ENCODE data around the gene RNU1-4.
"Not testable (repeated sequence)": the region's sequence is repeated elsewhere in the genome, so short reads cannot be mapped to it uniquely, and the experiment has no call there.

RNU1-4 gene

DNA sequence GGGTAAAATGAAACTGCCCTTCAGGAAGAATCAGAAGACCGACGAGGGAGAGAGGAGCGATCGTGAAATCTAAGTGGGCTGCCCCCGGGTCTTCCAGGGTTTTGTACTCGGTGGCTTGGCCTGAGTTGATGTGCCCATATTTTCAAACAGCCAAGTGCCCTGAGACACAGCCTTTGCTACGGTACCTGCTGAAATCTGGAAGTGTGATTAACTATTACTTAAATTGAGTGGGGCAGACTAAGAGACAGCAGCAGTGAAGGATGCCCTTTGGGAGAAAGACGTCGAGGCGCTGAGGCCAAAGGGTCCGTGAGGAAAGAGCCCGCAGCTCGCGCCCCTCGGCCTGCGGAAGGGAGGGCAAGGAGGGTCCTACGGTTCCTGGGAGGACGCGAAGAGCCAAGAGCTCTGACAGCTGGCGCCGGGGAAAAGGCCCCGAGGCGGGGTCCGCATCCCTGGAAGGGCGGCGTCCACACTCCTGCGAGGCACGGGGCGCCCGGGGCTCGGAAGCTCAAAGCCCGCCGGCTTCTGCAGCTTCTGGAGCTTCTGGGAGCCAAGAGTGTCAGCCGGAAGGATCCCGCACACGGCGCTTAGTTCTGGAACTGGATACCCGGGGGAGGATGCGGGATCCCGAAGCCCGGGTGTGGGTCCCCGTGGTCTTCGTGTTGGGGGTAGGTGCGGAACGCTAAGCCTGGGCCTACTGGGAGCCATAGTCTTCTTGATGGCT, 15.4 kb upstream of the RNU1-4 start:
- Histone ChIP-seq H3K4me3 (ENCODE audit: low read depth, low read length) (no peak overlapping the region), H3K23ac (ENCODE audit: low read length) (no peak overlapping the region), H4K8ac (ENCODE audit: low read depth, low read length) (peak overlapping the region; percentile 30), H2BK5ac (ENCODE audit: low read depth, low read length, poor library complexity) (peak overlapping the region; percentile 38), H3K4me1 (ENCODE audit: control insufficient read depth in 1 of 2, insufficient read depth in 2 of 2, low read length in 2 of 2) (peaks cover 7 to 12% of the 10 kb centered on the region in 2 experiments), H2AFZ (ENCODE audit: insufficient read depth, low read length, poor library complexity) (no peak overlapping the region), H2BK12ac (ENCODE audit: low read length) (peak overlapping the region; percentile 98), H4K12ac (ENCODE audit: low read depth, low read length) (peak overlapping the region; percentile 10), H3K4ac (ENCODE audit: low read depth, low read length) (peak overlapping the region; percentile 53), H3K79me2 (ENCODE audit: control insufficient read depth, insufficient read depth, low read length, poor library complexity) (no peaks in the 10 kb centered on the region), H3K4me2 (ENCODE audit: low read length) (no peak overlapping the region), H3K27ac (ENCODE audit: low read depth, low read length) (peak overlapping the region; percentile 37), H3K27me3 (ENCODE audit: insufficient read depth, low read length) (no peaks in the 10 kb centered on the region), H2AK5ac (ENCODE audit: low read length) (peak overlapping the region; percentile 87), H3K14ac (ENCODE audit: low read length) (peak overlapping the region; percentile 82), H3K9me3 (ENCODE audit: insufficient read depth, low read depth, low read length) (peaks cover 9% of the 10 kb centered on the region), H3K9ac (ENCODE audit: low read length) (no peak overlapping the region), H2BK120ac (ENCODE audit: insufficient read depth, low read length, poor library complexity) (peak overlapping the region; percentile 91), H3K18ac (ENCODE audit: low read length) (peak overlapping the region; percentile 55), H3K36me3 (ENCODE audit: control insufficient read depth in 1 of 2, insufficient read depth in 2 of 2, low read length in 2 of 2) (no peaks in the 10 kb centered on the region), H4K91ac (ENCODE audit: low read depth, low read length) (peak overlapping the region; percentile 63), H3K79me1 (ENCODE audit: low read length) (peaks cover 10% of the 10 kb centered on the region)
- no CpG with 5 or more reads among the region's 45 CpGs for WGBS (ENCODE audit: extremely low coverage, insufficient coverage, insufficient read length)
- peak in 1 of 2 donors; percentile 21 for DNase-seq

DNA sequence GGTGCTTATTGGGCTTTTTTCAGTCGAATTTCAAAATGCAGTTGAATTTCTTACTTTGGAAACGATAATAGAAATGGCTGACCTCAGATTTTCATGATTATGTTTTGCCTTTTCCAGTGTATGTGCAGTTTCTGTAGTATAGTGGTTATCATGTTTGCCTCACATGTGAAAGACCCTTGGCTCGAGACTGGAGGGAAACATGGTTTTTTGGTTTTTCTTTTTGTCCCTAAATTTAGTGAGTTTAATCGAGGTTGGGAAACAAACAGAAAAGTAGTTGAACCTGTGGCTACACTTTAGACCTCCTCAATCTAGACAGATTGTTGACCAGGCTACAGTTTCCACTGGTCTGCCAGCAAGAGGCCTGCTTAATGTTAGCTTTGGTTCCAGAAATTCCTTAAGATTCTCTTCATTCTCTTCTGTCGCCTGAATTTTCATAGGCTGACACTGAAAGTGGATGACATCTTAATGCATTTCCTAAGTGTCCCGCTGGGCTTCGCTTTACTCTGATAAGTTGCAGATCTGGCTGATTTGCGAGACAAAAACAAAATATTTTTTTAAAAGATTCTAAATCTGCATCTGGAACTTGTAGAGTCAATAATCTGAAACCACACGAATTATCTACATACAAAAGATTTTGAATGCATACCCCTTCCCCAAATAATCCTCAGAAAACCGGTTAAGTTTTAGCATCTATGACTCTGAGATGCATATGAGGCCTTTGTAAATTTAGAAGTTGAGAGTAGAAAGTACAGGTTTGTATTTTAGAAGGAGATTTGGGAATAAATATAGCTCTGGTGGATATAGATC, 14.7 kb upstream of the RNU1-4 start:
- H2BK12ac ChIP-seq (ENCODE audit: low read length): peak overlapping the region; percentile 98
- H3K4me2 ChIP-seq (ENCODE audit: low read length); H3K4me1 ChIP-seq (ENCODE audit: control insufficient read depth in 1 of 2, insufficient read depth in 2 of 2, low read length in 2 of 2); H3K79me2 ChIP-seq (ENCODE audit: control insufficient read depth, insufficient read depth, low read length, poor library complexity); H3K9me3 ChIP-seq (ENCODE audit: insufficient read depth, low read depth, low read length); H2AK5ac ChIP-seq (ENCODE audit: low read length); H3K27me3 ChIP-seq (ENCODE audit: insufficient read depth, low read length); H3K36me3 ChIP-seq (ENCODE audit: control insufficient read depth in 1 of 2, insufficient read depth in 2 of 2, low read length in 2 of 2); H3K4me3 ChIP-seq (ENCODE audit: low read depth, low read length); H3K23ac ChIP-seq (ENCODE audit: low read length); H3K9ac ChIP-seq (ENCODE audit: low read length); H2AFZ ChIP-seq (ENCODE audit: insufficient read depth, low read length, poor library complexity): not testable (repeated sequence)
- H4K8ac ChIP-seq (ENCODE audit: low read depth, low read length): peak overlapping the region; percentile 30
- no CpG with 5 or more reads among the region's 10 CpGs for WGBS (ENCODE audit: extremely low coverage, insufficient coverage, insufficient read length)
- peak overlapping the region; percentile 53 for H3K4ac ChIP-seq (ENCODE audit: low read depth, low read length)
- H4K12ac ChIP-seq (ENCODE audit: low read depth, low read length): peak overlapping the region; percentile 10
- peak overlapping the region; percentile 55 for H3K18ac ChIP-seq (ENCODE audit: low read length)
- peak overlapping the region; percentile 63 for H4K91ac ChIP-seq (ENCODE audit: low read depth, low read length)
- peak in 1 of 2 donors; percentile 15 for DNase-seq
- peak overlapping the region; percentile 91 for H2BK120ac ChIP-seq (ENCODE audit: insufficient read depth, low read length, poor library complexity)
- H2BK5ac ChIP-seq (ENCODE audit: low read depth, low read length, poor library complexity): peak overlapping the region; percentile 38
- H3K27ac ChIP-seq (ENCODE audit: low read depth, low read length): peak overlapping the region; percentile 37
- H3K14ac ChIP-seq (ENCODE audit: low read length): peak overlapping the region; percentile 82
- peaks cover 10% of the 10 kb centered on the region for H3K79me1 ChIP-seq (ENCODE audit: low read length)

DNA sequence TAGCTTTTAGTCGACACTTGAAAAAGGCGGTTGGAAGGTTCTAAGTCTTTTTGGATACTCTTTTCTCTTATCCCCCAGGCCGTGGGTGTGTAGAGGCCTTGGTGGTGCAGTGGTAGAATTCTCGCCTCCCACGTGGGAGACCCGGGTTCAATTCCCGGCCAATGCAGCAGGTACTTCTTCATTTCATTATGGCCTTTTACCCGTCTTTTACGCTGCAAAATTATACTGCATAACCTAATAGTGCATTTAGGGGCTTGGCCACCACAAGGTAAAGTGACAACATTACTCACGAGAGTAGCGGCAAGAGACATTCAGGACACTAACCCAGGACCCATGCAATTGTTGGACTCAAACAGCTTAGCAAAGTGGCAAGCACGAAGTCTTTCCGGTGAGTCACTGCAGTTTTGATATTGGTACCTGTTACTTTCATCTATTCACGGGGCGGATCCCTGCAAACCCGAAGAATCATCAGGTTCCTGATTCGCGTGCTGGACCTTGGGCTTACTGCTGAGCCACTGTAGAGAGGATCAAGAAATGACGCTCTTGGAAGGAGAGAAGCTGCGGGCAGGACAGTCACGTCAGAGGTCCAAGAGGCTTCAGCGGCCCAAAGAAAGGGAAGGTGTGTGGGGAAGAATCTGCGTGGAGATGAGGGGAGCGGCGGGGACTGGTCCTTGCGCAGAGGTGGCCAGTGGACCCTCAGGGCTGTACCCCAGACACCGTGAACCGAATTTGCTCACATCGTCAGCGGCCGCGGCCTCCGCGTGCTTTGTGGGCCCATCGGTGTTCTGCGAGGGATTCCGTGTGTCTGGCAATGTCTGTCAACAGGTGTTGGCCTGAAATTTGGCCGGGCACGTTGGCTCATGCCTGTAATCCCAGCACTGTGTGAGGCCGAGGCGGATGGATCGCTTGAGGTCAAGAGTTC, 12.9 kb upstream of the RNU1-4 start:
- H4K8ac ChIP-seq (ENCODE audit: low read depth, low read length): no peak overlapping the region
- H3K27me3 ChIP-seq (ENCODE audit: insufficient read depth, low read length): no peaks in the 10 kb centered on the region
- H3K4me1 ChIP-seq (ENCODE audit: control insufficient read depth in 1 of 2, insufficient read depth in 2 of 2, low read length in 2 of 2): peaks cover 5 to 7% of the 10 kb centered on the region in 2 experiments
- H3K4me2 ChIP-seq (ENCODE audit: low read length): no peak overlapping the region
- H2BK5ac ChIP-seq (ENCODE audit: low read depth, low read length, poor library complexity): no peak overlapping the region
- H3K4ac ChIP-seq (ENCODE audit: low read depth, low read length): no peak overlapping the region
- H3K14ac ChIP-seq (ENCODE audit: low read length): peak overlapping the region; percentile 1
- H2AFZ ChIP-seq (ENCODE audit: insufficient read depth, low read length, poor library complexity): no peak overlapping the region
- H2BK12ac ChIP-seq (ENCODE audit: low read length): peak overlapping the region; percentile 11
- H3K9ac ChIP-seq (ENCODE audit: low read length): no peak overlapping the region
- H3K18ac ChIP-seq (ENCODE audit: low read length): no peak overlapping the region
- H4K12ac ChIP-seq (ENCODE audit: low read depth, low read length): no peak overlapping the region
- peak; percentile 23 to 72 for DNase-seq
- H3K79me2 ChIP-seq (ENCODE audit: control insufficient read depth, insufficient read depth, low read length, poor library complexity): no peaks in the 10 kb centered on the region
- no peak overlapping the region for H3K27ac ChIP-seq (ENCODE audit: low read depth, low read length)
- no peak overlapping the region for H2BK120ac ChIP-seq (ENCODE audit: insufficient read depth, low read length, poor library complexity)
- H3K9me3 ChIP-seq (ENCODE audit: insufficient read depth, low read depth, low read length): peaks cover 9% of the 10 kb centered on the region
- WGBS (ENCODE audit: extremely low coverage, insufficient coverage, insufficient read length): no CpG with 5 or more reads among the region's 42 CpGs
- no peak overlapping the region for H4K91ac ChIP-seq (ENCODE audit: low read depth, low read length)
- peak overlapping the region; percentile 3 for H3K4me3 ChIP-seq (ENCODE audit: low read depth, low read length)
- no peak overlapping the region for H3K23ac ChIP-seq (ENCODE audit: low read length)
- no peaks in the 10 kb centered on the region for H3K36me3 ChIP-seq (ENCODE audit: control insufficient read depth in 1 of 2, insufficient read depth in 2 of 2, low read length in 2 of 2)
- peaks cover 10% of the 10 kb centered on the region for H3K79me1 ChIP-seq (ENCODE audit: low read length)
- peak overlapping the region; percentile 2 for H2AK5ac ChIP-seq (ENCODE audit: low read length)
